Activated T-cell treated with anti-CD3 and anti-CD28 coated beads for 1 hour (primary cell): ENCODE data around the gene PPP3CA.
A peak's percentile ranks its signal among the peaks of the same experiment; 100 is the strongest.

Experiments used
- DNase-seq: peaks from one replicate; pipeline ENCODE4 v3.0.0-alpha.2; 2020; ENCODE audit warnings: low read depth

PPP3CA gene

DNA sequence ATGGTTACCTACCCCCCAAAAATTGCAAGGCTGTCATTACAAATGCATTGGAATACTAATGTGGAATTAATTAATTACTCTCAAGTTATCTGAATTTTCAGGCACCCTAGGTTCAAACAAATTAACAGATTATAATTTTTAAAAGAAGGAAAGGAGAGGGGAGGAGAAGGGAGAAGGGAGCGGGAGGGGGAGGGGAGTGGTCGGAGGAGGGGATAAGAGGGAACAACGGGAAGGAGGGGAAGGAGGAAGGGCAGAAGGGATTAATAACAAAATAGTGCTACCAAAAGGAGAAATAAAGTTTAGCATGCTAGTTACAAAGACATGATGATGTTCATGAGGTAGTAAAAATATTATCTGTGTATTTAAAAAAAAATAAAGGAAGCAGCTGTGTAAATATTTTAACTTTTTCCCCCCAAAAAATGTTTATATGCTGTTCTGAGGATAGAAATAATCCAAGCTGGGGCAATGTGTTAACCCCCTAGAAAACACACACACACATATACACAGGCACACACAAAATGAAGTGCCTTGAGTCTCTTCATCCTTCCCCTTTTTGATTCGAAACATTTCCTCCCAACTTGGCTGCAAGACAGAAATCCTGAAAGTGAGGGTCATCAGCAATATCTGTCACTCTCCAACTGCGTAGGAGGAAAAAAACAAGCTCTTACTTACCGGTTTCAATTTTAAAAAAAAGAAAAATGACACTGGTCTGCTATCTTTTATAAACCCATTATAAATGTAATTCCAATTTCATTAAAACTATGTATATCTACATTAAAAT lies 58.8 kb downstream of the PPP3CA start:
- DNase-seq: no peak

DNA sequence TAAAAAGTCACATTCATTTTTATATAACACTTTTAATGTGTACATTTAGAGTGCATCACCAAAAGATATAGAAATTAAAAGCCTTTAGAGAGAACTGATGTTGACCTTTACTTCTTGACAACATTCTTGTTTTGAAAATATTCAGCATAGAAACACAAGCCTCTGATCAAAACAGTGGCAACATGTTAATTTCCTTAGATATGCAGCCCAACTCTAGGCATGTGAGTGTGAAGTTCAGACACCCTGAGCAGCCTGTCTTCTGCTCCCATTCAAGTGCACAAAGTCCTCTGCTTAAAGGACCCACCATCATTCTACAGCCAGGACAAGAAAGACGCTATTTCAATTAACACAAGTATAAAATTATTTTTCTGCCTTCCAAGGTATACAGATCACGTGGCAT lies 60.0 kb downstream of the PPP3CA start:
- no peak for DNase-seq

DNA sequence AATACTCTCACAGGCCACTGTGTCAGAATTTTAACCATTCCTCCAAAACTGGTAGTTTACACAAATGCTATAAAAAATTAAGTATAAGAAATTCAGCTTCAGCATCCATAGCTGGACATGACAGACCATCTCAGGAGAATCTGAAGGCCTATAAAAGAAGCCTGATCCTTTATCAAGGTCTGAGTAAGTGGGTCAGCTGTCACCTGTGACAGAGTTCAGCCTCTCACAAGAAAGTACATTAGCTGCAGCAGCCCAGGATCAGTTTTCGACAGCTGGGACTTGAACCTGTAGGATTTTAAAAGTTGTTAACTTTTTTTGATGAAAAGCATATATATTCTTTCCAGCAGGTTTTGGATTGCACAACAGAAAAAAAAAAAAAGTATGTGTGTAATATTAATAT lies 60.7 kb downstream of the PPP3CA start:
- no peak for DNase-seq

DNA sequence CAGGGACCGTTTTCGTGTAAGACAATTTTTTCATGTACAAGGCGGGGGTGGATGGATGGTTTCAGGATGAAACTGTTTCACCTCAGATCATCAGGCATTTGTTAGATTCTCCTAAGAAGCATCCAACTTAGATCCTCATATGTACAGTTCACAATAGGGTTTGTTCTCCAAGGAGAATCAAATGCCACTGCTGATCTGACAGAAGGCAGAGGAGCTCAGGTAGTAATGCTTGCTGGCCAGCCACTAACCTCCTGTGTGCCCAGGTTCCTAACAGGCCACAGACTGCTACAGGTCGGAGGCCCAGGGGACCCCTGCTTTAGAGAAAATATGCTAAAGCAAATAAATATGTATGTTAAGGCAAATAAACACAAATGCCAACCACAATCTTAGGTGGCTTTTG lies 61.3 kb downstream of the PPP3CA start:
- DNase-seq: no peak

DNA sequence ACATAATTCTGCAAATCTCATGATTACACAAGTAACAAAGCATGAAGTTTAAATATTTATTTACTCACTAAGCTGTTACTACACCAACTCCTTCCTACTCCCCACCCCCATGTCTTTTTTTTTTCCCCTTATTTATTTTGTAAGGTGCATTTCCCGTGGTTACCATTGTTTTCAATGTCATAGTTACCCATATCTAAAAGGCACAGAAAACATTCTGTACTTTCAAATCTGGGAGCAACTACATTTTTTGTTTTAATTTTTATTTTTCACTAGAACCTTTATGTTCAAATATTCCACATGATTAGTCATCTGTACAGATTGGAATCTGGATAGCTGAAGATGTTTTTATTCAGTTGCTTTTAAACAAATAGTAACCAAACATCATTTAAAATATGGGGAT lies 62.8 kb downstream of the PPP3CA start:
- DNase-seq: no peak

DNA sequence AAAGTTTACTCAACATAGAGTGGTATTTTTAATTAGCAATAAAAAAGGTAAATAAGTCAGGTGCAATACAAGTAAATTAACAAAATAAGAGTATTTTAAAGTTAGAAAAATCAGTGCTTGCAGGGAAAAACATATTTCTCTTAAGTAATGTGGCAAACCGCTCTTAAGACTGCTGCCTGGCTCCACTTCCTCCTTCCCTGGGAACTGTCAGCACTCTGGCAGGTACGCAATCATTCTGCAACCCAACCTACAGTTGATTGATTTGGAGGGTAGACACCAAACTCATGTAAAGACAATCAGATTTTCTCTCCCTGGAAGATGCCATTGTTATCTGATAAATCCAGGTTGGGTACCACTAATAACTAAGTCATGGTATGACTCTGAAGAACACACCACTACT lies 63.9 kb downstream of the PPP3CA start:
- no peak for DNase-seq

DNA sequence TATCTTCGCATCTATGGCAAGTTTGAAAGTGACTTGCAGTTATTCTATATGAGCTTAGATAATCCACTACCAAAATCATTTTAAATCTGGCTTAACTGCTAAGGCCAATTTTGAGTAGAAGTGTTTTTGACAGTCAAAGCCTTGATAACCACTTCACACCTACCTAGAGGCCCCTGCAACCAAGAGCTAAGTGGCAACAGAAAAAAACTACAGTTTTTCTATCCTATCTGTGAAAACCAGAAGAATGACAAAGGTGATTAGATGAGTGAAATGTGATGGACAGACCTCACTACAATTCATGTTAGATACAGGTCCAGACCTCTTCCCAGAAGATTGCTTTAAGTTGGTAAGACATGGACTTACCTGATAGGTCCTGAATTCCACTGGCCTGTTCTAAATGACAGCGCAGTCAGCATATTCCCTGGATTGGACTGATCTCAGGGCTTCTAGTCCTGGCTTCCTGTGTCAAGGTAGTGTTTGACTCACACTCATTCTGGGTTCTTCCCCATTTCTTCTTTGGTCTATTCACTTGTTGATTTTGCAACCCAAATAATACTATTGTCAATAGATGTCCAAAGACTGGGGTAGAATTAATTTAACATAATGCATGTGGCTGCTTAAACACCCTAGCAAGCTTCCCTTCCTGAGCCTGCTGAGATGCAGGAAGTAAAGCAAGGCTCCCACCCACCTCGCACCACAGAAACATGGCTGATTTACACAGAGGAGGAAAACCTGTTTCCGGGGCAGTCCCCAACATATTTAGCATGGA lies 65.1 kb downstream of the PPP3CA start:
- peak; percentile 1 for DNase-seq

DNA sequence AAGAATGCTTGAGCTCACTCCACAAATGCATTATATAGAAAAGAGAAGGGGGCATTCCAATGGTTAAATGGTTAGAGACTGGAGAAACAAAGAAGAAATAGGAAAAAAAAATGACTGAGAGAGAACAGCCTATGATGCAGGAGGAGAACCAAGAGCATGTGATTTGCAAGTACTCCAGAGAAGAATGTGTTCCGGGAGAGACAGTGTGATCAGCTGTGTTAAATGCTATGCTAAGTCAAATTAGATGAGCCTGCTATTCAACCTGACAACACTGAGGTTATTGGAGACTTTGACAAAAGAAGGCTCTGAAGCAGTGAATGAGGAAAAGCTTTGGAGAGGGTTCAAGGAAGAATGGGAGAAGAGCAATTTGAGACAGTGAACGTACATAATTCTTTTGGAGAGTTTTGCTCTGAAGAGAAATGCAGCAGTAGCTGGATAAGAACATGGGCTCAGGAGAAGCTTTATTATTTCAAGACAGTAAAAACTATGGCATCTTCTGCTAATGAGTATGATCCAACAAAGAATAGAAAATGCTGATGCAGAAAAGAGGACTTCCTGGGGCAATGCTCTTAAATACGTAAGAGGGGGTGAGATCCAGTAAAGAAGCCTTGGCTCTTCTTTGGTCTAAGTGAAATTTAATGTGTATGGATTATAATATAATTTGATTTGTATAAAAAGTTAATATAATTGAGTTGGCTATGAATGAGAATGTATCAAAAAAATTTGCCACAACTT lies 66.3 kb downstream of the PPP3CA start:
- DNase-seq: no peak

DNA sequence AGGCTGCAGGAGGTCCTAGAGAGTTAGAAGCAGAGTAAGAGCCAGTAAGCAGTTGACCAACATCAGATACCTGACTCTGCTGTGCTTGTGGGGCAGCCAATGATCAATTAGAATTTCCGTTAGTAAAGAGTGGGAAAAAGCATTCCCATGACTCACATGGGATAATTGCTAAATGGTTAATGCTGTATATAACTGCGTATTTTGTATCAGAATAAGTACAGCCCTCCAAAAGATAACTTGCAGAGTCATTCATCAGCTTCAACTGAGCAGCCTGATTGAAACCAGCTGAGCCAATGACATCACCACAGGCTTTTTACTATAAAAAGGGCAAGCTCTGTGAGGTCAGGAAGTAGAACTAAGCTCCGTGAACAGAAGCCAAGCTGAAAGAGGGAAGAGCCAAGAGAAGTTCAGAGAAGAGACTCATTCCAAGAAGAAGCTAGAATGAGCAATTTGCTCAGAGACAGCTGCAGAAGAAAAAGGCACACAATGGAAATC lies 67.9 kb downstream of the PPP3CA start:
- no peak for DNase-seq

DNA sequence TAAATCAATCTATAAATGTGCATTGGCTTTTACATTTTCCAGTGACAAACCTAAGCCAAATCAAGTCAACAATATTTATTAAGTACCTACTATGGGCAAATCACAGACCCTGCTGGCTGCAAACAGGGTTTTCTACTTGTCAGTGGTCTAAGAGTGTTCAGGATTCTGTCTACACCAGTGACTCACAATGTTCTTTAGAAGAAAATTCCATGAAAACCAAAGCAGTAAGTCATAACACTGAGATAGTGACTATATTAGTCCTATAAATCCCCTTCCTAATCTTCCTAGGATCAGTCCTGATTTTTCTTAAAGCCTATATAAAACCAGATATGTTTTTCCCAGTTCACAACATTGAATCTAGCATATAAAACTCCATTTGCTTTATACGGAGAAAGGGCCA lies 69.7 kb downstream of the PPP3CA start:
- DNase-seq: no peak

DNA sequence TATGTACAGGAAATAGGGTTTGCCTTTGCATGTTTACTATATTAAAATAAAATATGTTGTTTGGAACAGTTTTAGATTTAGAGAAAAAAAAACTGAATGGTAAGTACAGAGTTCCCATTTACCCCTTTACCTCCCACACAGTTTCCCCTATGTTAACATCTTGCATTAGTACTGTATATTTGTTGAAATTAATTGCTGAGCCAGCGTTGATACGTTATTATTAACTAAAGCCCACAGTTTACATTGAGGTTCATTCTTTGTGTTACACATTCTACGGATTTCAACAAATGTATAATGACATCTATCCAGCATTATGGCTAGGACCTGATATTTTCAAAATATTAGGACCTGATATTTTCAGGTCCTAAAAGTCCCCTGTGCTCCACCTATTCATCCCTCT lies 70.7 kb downstream of the PPP3CA start:
- no peak for DNase-seq

DNA sequence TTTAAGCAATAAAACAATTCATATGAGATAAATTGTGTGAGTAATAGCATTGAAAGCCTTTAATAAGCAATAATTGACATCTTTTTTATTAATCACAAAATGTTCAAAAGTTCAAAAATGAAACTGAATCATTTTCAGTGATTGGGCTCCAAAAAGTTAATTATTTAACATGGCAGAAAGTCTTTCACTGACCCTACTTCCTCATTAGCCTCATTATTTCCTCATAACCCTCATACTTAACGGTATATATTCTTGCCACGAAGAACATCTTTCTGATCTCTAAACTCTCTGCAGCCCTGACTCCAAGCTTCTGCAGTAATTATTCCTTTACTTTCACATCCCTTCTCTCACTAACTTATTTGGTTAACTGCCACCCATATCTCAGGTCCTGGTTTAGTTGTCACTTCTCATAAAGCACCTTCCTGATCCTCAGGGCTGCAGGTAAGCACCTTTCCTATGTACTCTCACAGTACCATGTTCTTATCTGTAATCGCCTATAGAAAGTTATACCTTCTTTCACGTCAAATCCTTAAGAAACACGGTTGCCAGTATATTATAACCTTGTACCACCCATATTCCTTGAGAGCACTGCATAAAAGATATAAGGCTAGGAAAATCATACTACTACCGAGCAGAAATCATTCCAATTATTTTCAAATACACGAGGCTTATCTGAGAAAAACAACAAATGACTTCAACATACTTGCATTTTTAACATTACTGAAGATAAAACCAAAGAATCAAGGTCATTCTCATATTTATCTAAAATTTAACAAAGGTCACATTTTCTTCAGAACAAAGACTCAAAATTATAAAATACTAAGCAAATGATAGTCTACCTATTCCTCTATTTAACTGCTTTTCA lies 72.2 kb downstream of the PPP3CA start:
- DNase-seq: no peak

DNA sequence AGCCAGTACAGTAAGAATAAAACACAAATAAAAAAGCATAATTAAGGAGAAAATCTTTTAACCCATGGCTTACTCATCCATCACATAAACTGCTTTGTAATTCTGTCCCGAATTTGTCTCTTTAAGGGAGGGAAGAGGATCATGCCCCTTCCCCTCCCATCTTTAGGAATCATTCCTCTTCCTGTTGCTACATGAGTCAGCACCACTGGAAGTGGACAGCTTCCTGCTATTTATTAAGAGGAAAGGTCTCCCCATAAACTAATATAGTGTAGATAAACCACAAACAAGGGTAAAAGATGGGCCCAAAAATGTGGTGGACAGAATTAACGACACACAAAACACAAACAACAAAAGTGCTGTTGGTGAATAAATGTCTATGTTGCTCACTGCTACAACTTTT lies 75.8 kb downstream of the PPP3CA start:
- no peak for DNase-seq

DNA sequence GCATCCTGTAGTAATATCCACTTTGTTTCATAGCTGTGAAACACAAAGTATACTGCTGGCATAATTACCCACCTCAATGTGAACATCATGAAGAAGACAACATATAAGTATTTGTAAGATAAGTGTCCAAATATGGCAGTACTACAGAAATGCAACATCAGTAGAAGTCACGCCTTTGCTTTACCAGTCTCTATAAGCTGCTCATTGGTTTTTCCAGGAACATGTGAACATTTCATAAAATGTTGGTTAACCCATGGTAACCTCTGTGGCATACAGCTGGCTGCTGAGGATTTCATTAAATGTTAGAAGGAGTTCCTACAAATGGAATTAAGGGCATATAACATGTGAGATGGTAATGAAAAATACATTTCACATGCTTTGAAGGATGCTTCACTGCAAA lies 77.6 kb downstream of the PPP3CA start:
- no peak for DNase-seq

DNA sequence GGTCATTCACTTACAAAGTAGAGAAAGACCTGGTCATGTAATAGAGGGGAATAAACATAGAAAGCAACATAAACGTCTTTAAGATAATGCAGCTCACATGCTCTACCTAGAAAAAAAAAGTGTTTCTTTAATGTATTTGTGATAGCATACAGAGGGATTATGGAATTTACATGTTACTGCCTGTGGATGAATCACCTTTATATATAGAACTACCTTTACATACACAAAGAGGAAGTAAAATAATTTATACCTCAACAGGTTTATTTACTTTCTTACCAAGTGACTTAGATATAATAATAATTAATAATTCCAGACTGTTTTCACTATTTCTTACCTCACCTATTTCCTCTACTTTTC lies 81.5 kb downstream of the PPP3CA start:
- DNase-seq: no peak

DNA sequence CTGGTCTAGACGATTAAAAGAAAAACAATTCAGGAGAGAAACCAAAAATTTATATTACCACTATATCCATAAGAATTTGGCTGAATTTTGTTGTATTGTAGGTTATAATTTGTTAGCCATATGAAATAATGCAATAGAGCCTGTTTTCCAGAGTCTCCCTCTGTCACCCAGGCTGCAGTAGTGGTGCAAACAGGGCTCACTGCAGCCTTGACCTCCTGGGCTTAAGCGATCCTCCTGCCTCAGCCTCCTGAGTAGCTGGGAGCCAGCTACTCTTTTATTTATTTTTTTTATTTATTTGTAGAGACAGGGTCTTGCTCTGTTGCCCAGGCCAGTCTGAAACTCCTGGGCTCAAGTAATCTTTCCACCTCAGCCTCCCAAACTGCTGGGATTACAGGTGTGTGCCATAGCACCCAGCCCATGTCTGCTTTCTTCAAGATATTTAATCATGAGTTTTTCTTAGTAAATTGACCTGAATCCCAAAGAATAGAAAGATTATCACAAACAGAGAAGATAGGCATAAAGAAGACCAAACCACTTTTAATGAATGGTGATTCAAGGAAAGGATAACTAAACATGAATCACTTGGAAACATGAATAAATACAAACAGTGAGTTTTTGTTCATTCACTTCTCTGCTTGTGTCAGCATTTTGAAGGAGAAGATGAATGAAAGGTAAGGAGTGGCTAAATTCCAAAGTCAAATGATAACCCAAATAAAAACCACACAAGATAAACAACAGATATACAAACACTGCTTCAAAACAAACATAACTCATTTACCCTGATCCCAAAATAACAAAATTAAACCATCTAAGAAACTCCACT lies 82.1 kb downstream of the PPP3CA start:
- DNase-seq: no peak

DNA sequence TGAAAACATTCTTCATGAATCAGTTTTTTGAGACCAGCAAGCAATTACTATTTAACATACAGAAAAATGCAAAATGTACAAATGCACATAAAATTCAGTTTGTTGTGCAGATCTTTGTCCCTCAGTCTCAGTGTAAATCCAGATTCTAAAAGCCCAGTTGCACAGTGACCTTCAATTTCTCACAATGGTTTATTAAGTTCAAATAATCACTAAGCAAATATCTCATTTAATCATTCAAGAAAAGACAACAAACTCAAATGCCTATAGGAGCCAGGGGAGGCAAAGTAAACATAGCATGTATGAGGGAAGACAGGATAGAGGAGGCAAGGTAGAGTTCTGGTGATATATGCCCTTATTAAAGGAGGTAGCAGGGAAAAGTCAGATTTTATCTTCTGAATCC lies 82.8 kb downstream of the PPP3CA start:
- no peak for DNase-seq

DNA sequence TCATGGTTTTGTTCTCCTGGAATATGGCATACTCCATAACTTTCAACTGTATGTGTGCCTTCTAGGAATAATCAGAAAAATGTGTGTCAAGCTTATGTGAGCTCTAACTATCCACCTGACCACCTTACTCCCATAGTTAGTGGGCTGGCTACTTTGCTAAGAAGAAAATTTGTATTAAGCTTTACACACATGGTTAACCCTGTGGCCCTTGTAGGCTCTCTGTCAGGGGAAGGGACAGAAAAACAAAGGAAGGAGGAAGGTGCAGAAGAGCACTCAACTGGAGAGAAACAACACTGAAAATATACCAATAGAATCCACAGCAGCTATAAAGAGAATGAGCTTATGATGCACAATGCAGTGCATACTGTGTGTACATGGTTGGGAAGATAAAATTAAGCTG lies 84.6 kb downstream of the PPP3CA start:
- DNase-seq: no peak

DNA sequence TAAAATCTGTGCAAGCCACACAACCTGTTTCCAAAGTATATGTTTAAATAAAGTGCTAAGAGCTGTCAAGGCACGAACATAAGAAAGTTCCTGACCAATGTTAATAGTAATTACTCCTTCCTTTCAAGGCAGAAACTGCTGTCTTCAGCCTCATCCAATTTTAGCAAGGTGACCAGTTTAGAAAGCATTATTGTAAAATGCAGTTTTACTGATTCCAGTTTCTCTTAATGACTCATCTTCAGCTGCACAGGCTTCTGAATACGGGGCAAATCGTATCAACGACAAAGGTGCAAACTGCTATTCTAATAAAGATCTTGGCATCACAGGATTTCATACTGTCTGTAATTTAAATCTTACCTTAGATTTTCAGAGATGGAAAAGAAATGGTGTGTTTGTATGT lies 87.5 kb downstream of the PPP3CA start:
- no peak for DNase-seq

DNA sequence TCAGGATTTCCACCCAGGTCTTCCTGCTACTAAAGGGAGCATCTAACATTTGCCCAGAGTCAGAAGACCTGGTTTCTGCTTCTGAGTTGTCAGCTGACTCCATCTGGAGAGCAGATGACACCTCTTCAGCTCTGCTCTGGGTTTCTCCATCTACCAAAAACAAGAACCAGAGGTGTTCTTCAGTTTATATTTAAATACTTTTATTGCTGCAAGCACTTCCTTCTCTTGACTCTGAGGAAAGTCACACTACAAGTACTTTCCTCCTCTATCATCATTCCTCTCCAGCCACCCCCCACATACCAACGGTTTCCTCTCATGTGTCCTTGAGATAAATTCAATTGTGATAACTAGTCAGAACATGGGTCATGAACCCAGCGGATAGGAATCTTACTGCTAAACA lies 88.4 kb downstream of the PPP3CA start:
- no peak for DNase-seq

DNA sequence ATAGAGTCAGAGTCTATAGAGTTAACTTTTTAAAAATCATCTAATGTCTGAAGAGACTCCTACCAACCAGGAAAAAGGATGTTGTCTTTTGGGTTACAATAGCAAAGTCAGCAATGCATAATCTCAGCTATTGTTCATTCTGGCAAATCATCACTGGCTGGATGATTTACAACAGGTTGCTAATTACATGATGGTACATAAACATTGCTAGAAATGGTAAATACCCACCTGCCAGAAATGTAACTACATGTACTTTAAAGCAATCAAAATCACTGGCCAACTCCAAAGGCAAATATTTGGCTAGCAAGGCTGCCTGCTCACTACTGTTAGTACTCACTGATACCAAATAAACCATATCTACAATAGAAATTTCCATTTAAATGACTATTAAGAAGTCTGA lies 91.1 kb downstream of the PPP3CA start:
- no peak for DNase-seq
